ENCODE data around the gene ENTPD6.
A peak's percentile ranks its signal among the peaks of the same experiment; 100 is the strongest.

ENTPD6 gene

DNA sequence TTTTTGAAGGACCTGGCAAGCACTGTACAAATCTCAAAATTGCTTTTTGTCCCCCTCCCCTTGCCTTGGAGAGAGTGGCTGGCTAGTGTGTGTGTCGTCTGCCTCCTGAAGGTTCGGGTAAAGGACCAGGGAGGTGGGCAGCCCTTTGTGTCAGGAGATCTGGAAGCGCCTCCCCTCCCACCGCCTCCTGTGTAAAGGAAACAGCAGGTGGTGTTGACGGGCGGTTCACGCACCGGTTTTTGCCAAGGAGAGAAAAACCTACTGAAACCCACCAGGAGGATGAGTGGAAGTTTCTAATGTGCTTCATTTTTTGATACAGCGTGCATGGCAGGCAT, 1.2 kb downstream of the ENTPD6 start:
- no peak for TF ChIP-seq CTCF (IDR thresholded peaks at IDR 0.05; ENCODE audit: low read length, missing control alignments)
- H3K4me3 ChIP-seq (replicated peaks; ENCODE audit: low read depth, low read length): peak overlapping the region; percentile 85
- no peak for DNase-seq (ENCODE audit: low read depth)

GRCh38 chr20:25197183-25197869, 1.8 kb downstream of the ENTPD6 start:
- TF ChIP-seq CTCF (IDR thresholded peaks at IDR 0.05; ENCODE audit: low read length, missing control alignments): no peak
- H3K4me3 ChIP-seq (replicated peaks; ENCODE audit: low read depth, low read length): no peak overlapping the region
- DNase-seq (ENCODE audit: low read depth): no peak

DNA sequence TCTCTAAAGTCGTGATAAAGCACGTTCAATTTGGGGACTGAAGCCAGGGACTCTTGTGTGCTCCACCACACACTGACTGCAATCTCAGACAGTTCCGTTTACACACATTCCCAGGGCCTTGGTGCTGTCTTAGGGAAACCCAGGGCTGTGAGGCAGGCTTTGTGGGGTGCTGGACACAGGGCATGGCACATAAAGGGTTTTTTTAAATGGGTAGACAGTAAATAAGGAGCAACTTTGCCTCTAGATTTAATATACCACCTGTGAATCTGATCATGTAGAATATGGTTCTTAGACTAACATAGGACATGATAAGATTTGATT, 2.3 kb downstream of the ENTPD6 start:
- no peak overlapping the region for H3K4me3 ChIP-seq (replicated peaks; ENCODE audit: low read depth, low read length)
- DNase-seq (ENCODE audit: low read depth): no peak
- no peak for TF ChIP-seq CTCF (IDR thresholded peaks at IDR 0.05; ENCODE audit: low read length, missing control alignments)

DNA sequence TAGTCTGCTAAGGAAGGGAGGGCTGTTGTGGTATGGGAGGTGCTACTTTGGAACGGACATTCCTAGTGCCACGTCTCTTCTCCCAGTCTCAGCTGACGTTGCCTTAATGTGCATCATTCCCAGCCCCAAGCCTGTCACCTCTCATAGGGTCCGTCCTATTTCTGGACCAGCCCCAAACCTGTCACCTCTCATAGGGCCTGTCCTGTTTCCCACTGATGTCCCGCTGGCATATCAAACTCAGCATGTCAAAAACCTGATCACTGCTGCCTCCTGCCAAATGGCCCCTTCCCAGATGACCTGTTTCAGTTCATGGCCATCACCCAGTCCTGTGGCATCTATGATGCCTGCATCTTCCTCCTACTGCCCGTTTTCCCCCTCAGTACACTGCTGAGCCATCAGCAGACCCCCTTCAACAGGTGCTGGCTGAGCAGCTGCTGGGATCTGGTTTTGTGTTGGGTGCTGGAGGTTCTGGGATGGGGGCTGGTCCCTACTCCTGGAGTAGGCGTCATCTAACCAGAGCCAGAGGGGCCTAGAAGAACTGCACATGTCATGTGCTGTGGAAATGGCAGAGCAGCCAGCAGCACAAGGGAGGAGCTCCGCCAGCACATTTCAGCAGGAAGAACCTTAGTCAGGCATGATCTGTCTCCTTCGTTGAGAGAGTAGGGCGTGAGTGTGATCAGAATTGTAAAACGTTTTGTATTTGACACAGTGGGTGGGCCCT, 3.3 kb downstream of the ENTPD6 start:
- DNase-seq (ENCODE audit: low read depth): no peak
- no peak for TF ChIP-seq CTCF (IDR thresholded peaks at IDR 0.05; ENCODE audit: low read length, missing control alignments)
- H3K4me3 ChIP-seq (replicated peaks; ENCODE audit: low read depth, low read length): no peak overlapping the region

DNA sequence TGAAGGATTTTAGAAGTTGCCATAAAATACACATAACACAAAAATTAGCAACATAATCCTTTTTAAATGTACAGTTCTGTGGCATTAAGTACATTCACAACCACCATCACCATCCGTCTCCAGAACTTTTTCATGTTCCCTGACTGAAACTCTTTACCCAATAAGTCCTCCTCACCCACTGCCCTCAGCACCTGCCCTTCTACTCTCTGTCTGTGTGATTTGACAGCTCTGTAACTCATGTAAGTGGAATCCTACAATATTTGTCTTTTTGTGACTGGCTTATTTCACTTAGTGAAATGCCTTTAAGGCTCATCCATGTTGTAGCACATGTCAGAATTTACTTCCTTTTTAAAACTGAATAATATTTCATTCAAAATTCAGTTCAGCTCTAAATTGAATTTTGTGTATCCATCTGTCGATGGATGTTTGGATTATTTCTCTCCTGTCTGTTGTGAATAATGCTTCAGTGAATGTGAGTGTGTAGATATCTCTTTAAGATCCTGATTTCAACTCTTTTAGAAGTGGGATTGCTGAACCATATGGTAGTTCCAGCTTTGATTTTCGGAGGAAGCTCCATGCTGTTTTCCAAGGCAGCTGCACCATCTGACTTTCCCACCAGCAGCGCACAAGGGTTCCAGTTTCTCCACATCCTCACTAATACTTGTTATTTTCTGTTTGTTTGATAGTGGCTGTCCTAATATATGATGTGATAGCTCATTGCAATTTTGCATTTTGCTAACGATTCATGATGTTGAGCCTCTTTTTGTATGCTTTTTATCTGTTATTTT, 4.2 kb downstream of the ENTPD6 start:
- no peak for DNase-seq (ENCODE audit: low read depth)
- no peak overlapping the region for H3K4me3 ChIP-seq (replicated peaks; ENCODE audit: low read depth, low read length)
- no peak for TF ChIP-seq CTCF (IDR thresholded peaks at IDR 0.05; ENCODE audit: low read length, missing control alignments)

- DNase-seq (ENCODE audit: low read depth): no peak
- no peak for TF ChIP-seq CTCF (IDR thresholded peaks at IDR 0.05; ENCODE audit: low read length, missing control alignments)
- H3K4me3 ChIP-seq (replicated peaks; ENCODE audit: low read depth, low read length): no peak overlapping the region
Observed at GRCh38 chr20:25203089-25203488, 7.6 kb downstream of the ENTPD6 start.

All from fibroblast of pulmonary artery (primary cell).